ENCODE data around the gene PRKCQ. TPM values are rescaled to one million over a fixed set of nuclear protein-coding genes. Genes with fewer than 3 reads are reported as not detected.
"Not testable (repeated sequence)": the region's sequence is repeated elsewhere in the genome, so short reads cannot be mapped to it uniquely, and the experiment has no call there.

Gene PRKCQ
- total RNA-seq, 4 donors from 2014 or later: 0.21 to 0.30 TPM; not detected in 2

DNA sequence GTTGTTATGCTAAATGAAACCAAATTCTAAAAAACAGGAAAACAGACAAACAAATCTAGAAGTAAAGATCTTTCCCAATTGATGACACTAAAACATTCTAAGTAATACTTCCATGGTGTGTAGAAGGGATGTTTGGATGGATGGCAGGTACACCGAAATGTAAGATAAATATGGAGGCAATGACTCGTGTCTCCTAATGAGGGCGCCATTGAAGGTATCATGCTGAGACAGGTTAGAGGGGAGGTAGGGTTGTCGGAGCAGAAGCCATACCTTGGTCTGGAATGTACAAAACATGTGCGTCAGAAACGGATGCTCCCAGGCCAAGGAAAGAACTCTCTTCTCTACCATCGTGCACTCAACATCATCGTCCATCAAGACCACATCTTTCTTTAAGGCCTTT is 101.4 kb downstream of the PRKCQ start:
- Histone ChIP-seq H3K27me3 (no peaks in the 10 kb centered on the region), H3K9me3 (no peaks in the 10 kb centered on the region), H3K27ac (no peak overlapping the region), H3K4me3 (no peak overlapping the region), H3K4me1 (peaks cover 0 to 4% (median 0%) of the 10 kb centered on the region in 4 donors), H3K36me3 (no peaks in the 10 kb centered on the region)
- DNase-seq (ENCODE audit: low spot score in 2 of 2): no peak
- TF ChIP-seq, protein P1, sequence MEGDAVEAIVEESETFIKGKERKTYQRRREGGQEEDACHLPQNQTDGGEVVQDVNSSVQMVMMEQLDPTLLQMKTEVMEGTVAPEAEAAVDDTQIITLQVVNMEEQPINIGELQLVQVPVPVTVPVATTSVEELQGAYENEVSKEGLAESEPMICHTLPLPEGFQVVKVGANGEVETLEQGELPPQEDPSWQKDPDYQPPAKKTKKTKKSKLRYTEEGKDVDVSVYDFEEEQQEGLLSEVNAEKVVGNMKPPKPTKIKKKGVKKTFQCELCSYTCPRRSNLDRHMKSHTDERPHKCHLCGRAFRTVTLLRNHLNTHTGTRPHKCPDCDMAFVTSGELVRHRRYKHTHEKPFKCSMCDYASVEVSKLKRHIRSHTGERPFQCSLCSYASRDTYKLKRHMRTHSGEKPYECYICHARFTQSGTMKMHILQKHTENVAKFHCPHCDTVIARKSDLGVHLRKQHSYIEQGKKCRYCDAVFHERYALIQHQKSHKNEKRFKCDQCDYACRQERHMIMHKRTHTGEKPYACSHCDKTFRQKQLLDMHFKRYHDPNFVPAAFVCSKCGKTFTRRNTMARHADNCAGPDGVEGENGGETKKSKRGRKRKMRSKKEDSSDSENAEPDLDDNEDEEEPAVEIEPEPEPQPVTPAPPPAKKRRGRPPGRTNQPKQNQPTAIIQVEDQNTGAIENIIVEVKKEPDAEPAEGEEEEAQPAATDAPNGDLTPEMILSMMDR (IDR thresholded peaks at IDR 0.05): no peak
- TF ChIP-seq EP300 (IDR thresholded peaks at IDR 0.05) (no peak), POLR2A (IDR thresholded peaks at IDR 0.05) (no peak)
- 88 to 95% methylated on average over 8 of the region's 8 CpGs for WGBS, 2 donors

DNA sequence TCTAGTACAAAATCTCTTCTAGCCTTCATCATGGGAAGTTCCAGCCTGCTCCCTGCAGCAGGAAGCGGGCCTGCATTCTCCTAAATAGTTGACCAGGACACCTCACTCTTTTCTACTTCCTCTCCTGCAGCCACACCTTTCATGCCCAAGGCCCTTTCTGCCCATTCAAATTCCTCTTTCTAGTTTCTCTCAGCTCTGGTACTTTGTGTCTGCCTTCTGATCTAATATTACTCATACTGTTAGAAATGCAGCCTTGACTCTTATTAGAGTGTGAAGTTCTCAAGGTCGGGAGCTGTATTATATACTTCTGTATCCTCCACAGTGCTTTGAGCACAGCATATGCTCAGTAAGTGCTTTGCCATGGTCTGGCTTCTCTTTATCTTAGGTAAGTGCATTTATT is 103.1 kb downstream of the PRKCQ start:
- Histone ChIP-seq H3K9me3 (no peaks in the 10 kb centered on the region), H3K4me1 (peaks cover 0 to 4% (median 0%) of the 10 kb centered on the region in 4 donors), H3K4me3 (no peak overlapping the region), H3K36me3 (no peaks in the 10 kb centered on the region), H3K27ac (no peak overlapping the region), H3K27me3 (no peaks in the 10 kb centered on the region)
- TF ChIP-seq, protein P1 (IDR thresholded peaks at IDR 0.05): no peak
- TF ChIP-seq POLR2A (IDR thresholded peaks at IDR 0.05): no peak
- TF ChIP-seq EP300 (IDR thresholded peaks at IDR 0.05): no peak
- 85 to 88% methylated on average over 2 of the region's 2 CpGs for WGBS, 2 donors
- no peak for DNase-seq (ENCODE audit: low spot score in 2 of 2)

DNA sequence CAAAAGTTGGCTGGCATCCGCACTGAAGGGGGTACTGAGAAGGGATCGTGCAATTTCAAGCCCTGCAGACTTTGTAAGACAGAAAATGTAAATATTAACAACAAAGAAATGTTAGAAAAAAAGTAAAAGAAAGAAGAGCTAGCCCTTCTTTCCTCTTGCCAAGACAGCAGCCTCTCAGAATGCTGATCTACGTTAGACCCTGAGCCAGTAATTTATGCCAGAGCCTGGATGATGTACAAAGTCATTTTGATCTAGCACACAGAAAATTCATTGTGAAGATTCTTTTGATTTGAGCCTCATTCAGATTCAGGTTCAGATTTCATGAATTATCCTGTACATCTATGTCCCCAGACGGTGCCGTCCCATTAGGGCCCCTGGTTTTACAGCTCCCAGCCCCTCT is 105.2 kb downstream of the PRKCQ start:
- WGBS, 2 donors: 54 to 58% methylated on average over 5 of the region's 5 CpGs
- peaks cover 0 to 4% (median 0%) of the 10 kb centered on the region in 4 donors for H3K4me1 ChIP-seq
- H3K9me3 ChIP-seq: no peaks in the 10 kb centered on the region
- no peaks in the 10 kb centered on the region for H3K36me3 ChIP-seq
- TF ChIP-seq, protein P1 (IDR thresholded peaks at IDR 0.05): no peak
- TF ChIP-seq POLR2A (IDR thresholded peaks at IDR 0.05) (no peak), EP300 (IDR thresholded peaks at IDR 0.05) (no peak)
- H3K4me3 ChIP-seq: no peak overlapping the region
- no peak for DNase-seq (ENCODE audit: low spot score in 2 of 2)
- H3K27me3 ChIP-seq: no peaks in the 10 kb centered on the region
- H3K27ac ChIP-seq: no peak overlapping the region

DNA sequence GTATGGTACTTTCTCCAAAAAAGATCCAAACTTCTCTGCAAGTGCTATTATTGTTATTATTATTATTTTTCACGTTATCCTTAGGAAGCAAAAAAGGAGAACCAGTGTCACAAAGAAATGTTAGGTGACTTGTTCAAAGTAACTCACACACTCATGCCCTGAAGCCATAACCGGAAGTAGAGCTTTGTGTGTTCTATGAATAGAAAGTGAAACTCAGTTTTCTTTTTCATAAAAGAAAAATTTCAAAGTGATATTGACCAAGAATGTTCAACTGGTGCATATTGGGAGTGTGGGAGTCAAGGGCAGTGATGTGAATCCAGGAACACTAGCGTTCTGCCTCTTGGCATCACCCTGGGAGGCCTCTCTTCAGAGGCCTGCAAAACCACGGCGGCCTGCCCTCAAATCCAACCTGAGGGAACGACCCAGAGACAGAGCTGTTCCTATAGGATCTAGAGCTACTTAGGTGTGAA is 106.1 kb downstream of the PRKCQ start:
- Histone ChIP-seq H3K27me3 (no peaks in the 10 kb centered on the region), H3K27ac (peak overlapping the region in 1 of 4 donors; percentile 17), H3K4me1 (peaks cover 0 to 4% (median 0%) of the 10 kb centered on the region in 4 donors), H3K4me3 (no peak overlapping the region), H3K9me3 (no peaks in the 10 kb centered on the region), H3K36me3 (no peaks in the 10 kb centered on the region)
- no peak for TF ChIP-seq POLR2A (IDR thresholded peaks at IDR 0.05)
- TF ChIP-seq EP300 (IDR thresholded peaks at IDR 0.05): no peak
- TF ChIP-seq, protein P1 (IDR thresholded peaks at IDR 0.05): no peak
- DNase-seq (ENCODE audit: low spot score in 2 of 2): no peak
- 46 to 55% methylated on average over 6 of the region's 6 CpGs for WGBS, 2 donors

DNA sequence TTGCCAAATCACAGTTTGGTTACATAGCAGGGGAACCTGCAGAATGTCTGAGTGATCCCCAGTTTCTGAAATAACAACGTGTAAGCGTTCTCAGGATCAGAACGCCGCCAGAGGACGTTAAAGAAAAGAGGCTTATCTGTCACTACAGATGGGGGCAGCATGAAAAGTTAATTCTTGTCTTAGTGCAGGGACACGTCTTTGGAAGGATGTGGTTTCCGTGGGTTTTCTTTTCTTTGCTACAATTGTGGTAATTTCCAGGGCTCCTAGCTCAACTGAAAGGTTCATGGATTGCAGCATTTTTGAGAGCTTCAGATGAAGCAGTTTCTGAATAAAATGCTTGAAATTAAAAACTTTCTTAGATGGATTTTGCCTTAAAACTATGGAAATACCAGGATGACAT is 106.6 kb downstream of the PRKCQ start:
- H3K27ac ChIP-seq: no peak overlapping the region
- H3K36me3 ChIP-seq: no peaks in the 10 kb centered on the region
- 72 to 74% methylated on average over 7 of the region's 7 CpGs for WGBS, 2 donors
- H3K9me3 ChIP-seq: no peaks in the 10 kb centered on the region
- DNase-seq (ENCODE audit: low spot score in 2 of 2): no peak
- H3K27me3 ChIP-seq: no peaks in the 10 kb centered on the region
- peaks cover 0 to 4% (median 0%) of the 10 kb centered on the region in 4 donors for H3K4me1 ChIP-seq
- no peak for TF ChIP-seq EP300 (IDR thresholded peaks at IDR 0.05)
- no peak for TF ChIP-seq POLR2A (IDR thresholded peaks at IDR 0.05)
- TF ChIP-seq, protein P1 (IDR thresholded peaks at IDR 0.05): no peak
- no peak overlapping the region for H3K4me3 ChIP-seq

DNA sequence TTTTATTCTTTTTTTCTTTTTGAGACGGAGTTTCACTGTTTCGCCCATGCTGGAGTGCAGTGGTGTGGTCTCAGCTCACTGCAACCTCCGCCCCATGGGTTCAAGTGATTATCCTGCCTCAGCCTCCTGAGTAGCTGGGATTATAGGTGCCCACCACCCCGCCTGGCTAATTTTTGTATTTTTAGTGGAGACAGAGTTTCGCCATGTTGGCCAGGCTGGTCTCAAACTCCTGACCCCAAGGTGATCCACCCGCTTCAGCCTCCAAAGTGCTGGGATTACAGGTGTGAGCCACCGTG is 107.4 kb downstream of the PRKCQ start:
- H3K27ac ChIP-seq, H3K4me1 ChIP-seq: not testable (repeated sequence)
- 79 to 81% methylated on average over 7 of the region's 7 CpGs for WGBS, 2 donors

More for the DNA sequence above, 107.4 kb downstream of the PRKCQ start:
- not testable (repeated sequence) for H3K4me3 ChIP-seq; H3K9me3 ChIP-seq; H3K36me3 ChIP-seq; H3K27me3 ChIP-seq; DNase-seq (ENCODE audit: low spot score in 2 of 2)

Measured in tibial nerve (tissue), 4 donors.